A673 (cell line): ENCODE results near the gene IFRD1. TPM values are rescaled to one million over a fixed set of nuclear protein-coding genes. Genes with fewer than 3 reads are reported as not detected.

ENCODE experiments used
- BruUV-seq: library from RNA; stranded (reverse); fragments of 400-500 nt; replicated peaks from 2 replicates; lab custom pipeline; 2021; lab: Mats Ljungman, UMichigan
- CTCF ChIA-PET: fragments of 300-600 bp; sonication (Branson Sonifier 250); formaldehyde crosslinking; loops from one replicate; lab custom pipeline; 2022; ENCODE audit warnings: antibody characterized with exemption; lab: Charles Lee
- POLR2A ChIA-PET: fragments of 300-600 bp; sonication (Branson Sonifier 250); formaldehyde crosslinking; loops from one replicate; lab custom pipeline; 2022; ENCODE audit warnings: antibody characterized with exemption; ENCODE audit not compliant: low non-redundant PET; lab: Charles Lee
- DNase-seq: peaks from one replicate; pipeline ENCODE4 v3.0.0-alpha.2; 2015; ENCODE audit warnings: low spot score
- H3K27ac ChIP-seq: fragments of 200-600 bp; sonication (generic); 2 replicates; pipeline ENCODE4 v1.5.1; 2016; ENCODE audit warnings: mixed run types, low read depth, mild to moderate bottlenecking, mixed read lengths, antibody characterized with exemption, low read length; ENCODE audit not compliant: poor library complexity, severe bottlenecking
- H3K27me3 ChIP-seq: fragments of 200-600 bp; sonication (generic); replicated peaks from 2 replicates; pipeline ENCODE4 v1.6.1; 2017; ENCODE audit warnings: mixed run types, low read depth, mild to moderate bottlenecking, mixed read lengths, antibody characterized with exemption, low read length; ENCODE audit not compliant: insufficient read depth, poor library complexity
- H3K36me3 ChIP-seq: fragments of 200-600 bp; sonication (generic); 2 replicates; pipeline ENCODE4 v1.6.1; 2016; ENCODE audit warnings: mixed run types, mild to moderate bottlenecking, mixed read lengths, antibody characterized with exemption, low read length; ENCODE audit not compliant: insufficient read depth, poor library complexity, severe bottlenecking
- H3K4me1 ChIP-seq: fragments of 200-600 bp; sonication (generic); 2 replicates; pipeline ENCODE4 v1.6.1; 2017; ENCODE audit warnings: mixed run types, mild to moderate bottlenecking, mixed read lengths, antibody characterized with exemption, low read length; ENCODE audit not compliant: insufficient read depth, poor library complexity, severe bottlenecking
- H3K4me3 ChIP-seq: fragments of 200-600 bp; sonication (generic); 2 replicates; pipeline ENCODE4 v1.5.1; 2016; ENCODE audit warnings: low read depth, mixed run types, mild to moderate bottlenecking, mixed read lengths, low read length; ENCODE audit not compliant: poor library complexity, severe bottlenecking
- H3K9me3 ChIP-seq: fragments of 200-600 bp; sonication (generic); 2 replicates; pipeline ENCODE4 v1.6.1; 2016; ENCODE audit warnings: mixed run types, low read depth, mild to moderate bottlenecking, mixed read lengths, antibody characterized with exemption, low read length; ENCODE audit not compliant: poor library complexity, severe bottlenecking
- EZH2 ChIP-seq: fragments of 200-600 bp; sonication (generic); IDR thresholded peaks from 2 replicates; pipeline ENCODE4 v1.6.1; 2017; ENCODE audit warnings: borderline replicate concordance, low read depth, mild to moderate bottlenecking, mixed read lengths, antibody characterized with exemption, low read length; ENCODE audit not compliant: poor library complexity, severe bottlenecking
- intact Hi-C: fragments of 100-400 bp; cut with micrococcal nuclease; formaldehyde crosslinking; loops from one replicate; pipeline ENCODE4 v1.10.0; 2022; ENCODE audit not compliant: unreplicated experiment
- total RNA-seq: library from RNA; stranded (reverse); gene quantifications from 2 replicates; pipeline ENCODE4 v1.2.3, GENCODE V29; 2021
- TF ChIP-seq, protein P1 (sequence below): fragments of 300-800, 200-600 bp; sonication (generic); conservative IDR thresholded peaks from 2 replicates; pipeline ENCODE4 v1.5.1; 2017; ENCODE audit warnings: low read depth, mild to moderate bottlenecking, antibody characterized with exemption, low read length, moderate library complexity, mixed read lengths

The IFRD1 gene
- total RNA-seq, 1 experiment from 2014 or later = 79.9 TPM

DNA sequence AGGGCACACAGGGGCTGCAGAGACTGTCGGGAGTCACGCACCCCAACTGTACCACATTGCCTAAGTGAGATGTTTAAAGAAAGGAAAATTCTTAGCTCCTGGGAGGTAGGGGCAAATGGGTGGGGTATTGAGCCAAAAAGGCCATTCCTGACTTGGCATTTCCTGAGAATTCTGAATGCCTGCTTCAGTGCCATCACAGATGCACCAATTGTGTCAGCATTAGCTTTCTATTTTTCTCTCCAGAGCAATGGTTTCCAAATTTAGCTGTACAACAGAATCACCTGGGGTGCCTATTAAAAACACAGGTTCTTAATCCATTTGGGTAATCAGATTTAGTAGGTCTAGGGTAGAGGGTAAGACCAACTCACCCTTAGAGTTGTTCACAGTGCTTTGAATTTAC lies 73.6 kb downstream of the IFRD1 start:
- Histone ChIP-seq H3K27ac (no peak overlapping the region), H3K4me3 (no peak overlapping the region), H3K27me3 (peaks cover 25% of the 10 kb centered on the region), H3K9me3 (no peaks in the 10 kb centered on the region), H3K4me1 (no peaks in the 10 kb centered on the region), H3K36me3 (no peaks in the 10 kb centered on the region)
- no peak for DNase-seq
- CTCF ChIA-PET = no interaction called here
- no TSS peak for BruUV-seq
- TF ChIP-seq EZH2 = no peak
- TF ChIP-seq, protein P1, sequence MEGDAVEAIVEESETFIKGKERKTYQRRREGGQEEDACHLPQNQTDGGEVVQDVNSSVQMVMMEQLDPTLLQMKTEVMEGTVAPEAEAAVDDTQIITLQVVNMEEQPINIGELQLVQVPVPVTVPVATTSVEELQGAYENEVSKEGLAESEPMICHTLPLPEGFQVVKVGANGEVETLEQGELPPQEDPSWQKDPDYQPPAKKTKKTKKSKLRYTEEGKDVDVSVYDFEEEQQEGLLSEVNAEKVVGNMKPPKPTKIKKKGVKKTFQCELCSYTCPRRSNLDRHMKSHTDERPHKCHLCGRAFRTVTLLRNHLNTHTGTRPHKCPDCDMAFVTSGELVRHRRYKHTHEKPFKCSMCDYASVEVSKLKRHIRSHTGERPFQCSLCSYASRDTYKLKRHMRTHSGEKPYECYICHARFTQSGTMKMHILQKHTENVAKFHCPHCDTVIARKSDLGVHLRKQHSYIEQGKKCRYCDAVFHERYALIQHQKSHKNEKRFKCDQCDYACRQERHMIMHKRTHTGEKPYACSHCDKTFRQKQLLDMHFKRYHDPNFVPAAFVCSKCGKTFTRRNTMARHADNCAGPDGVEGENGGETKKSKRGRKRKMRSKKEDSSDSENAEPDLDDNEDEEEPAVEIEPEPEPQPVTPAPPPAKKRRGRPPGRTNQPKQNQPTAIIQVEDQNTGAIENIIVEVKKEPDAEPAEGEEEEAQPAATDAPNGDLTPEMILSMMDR = no peak
- intact Hi-C loops = no loop called here
- POLR2A ChIA-PET = no interaction called here

Other genes starting within 250 kb of the IFRD1 start
- gene DOCK4, start 244.1 kb upstream of the IFRD1 start, total RNA-seq = 21.0 and 28.5 TPM in 2 replicates
- gene ZNF277, start 243.8 kb upstream of the IFRD1 start, total RNA-seq = 17.7 and 21.0 TPM in 2 replicates
- 3.3 and 4.4 TPM in 2 replicates for gene LSMEM1, start 30.5 kb downstream of the IFRD1 start, total RNA-seq